Activated CD4-positive, CD25-positive, alpha-beta regulatory T cell (primary cell): ENCODE results near the gene TAF11L9.
"Not testable (repeated sequence)": the region's sequence is repeated elsewhere in the genome, so short reads cannot be mapped to it uniquely, and the experiment has no call there.

Experiments
- DNase-seq, 4 experiments: peaks; one replicate each; lab custom pipeline; 2025; lab: John Stamatoyannopoulos, UW

The TAF11L9 gene

DNA sequence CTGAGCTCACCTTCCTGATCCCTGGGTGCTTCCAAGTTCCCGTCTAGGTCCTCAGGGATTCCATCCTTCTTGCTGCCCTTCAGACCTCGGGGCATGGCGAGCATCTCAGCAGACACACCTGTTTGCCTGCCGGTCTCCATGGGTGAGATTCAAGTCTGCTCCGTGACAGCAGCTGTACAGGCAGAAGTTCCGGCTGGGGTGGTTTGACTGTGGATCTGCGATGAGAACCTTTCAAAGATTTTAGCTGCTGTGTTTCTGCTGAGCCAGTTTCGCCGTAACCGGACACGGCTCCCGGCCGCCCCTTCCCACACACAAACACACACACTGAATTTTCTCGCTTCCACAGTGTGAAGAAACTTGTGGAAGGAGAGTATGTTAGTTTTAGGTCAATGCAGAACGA is at the start of gene TAF11L9:
TSS of gene TAF11L9 (minus strand) at position 140 of the 400 bp plus-strand sequence.
- DNase-seq: not testable (repeated sequence)

DNA sequence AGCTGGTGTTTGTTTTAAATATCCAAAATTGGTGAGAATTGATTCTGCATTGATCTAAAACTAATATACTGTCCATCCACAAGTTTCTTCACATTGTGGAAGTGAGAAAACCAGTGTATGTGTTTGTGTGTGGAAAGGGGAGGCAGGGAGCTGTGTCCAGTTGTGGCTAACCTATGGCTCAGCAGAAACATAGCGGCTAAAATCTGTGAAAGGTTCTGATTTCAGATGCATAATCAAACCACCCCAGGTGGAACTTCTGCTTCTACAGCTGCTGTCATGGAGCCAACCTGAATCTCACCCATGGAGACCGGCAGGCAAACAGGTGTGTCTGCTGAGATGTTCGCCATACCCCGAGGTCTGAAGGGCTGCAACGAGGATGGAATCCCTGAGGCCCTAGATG is 40.0 kb upstream of the TAF11L9 start, which contains the start of gene TAF11L14:
TSS of gene TAF11L14 (plus strand) at position 301 of the 400 bp plus-strand sequence.
- no peak for DNase-seq

- not testable (repeated sequence) for DNase-seq
Observed at GRCh38 chr5:17631788-17632187, 37.6 kb upstream of the TAF11L9 start, which contains the start of gene TAF11L13. Gene TAF11L13, plus strand, starts transcription at chr5:17632088.

DNA sequence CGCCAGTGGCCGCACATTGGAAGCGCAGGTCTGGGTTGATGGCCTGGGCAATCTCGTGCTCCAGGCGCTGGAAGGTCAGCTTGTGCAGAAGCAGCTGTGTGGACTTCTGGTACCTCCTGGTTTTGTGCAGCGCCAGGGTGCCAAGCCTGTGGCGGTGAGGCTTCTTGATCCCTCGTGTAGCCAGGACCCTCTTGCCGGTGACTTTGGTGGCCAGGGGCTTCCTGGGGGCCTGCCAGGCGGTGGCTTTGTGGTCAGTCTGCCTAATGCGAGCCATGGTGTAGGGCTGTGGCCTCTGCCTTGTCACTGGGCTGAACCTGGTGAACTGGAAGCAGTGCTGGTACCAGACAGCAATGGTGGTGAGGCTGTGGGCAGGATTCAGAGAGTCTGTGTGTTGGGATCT is 31.5 kb upstream of the TAF11L9 start:
- no peak for DNase-seq

DNA sequence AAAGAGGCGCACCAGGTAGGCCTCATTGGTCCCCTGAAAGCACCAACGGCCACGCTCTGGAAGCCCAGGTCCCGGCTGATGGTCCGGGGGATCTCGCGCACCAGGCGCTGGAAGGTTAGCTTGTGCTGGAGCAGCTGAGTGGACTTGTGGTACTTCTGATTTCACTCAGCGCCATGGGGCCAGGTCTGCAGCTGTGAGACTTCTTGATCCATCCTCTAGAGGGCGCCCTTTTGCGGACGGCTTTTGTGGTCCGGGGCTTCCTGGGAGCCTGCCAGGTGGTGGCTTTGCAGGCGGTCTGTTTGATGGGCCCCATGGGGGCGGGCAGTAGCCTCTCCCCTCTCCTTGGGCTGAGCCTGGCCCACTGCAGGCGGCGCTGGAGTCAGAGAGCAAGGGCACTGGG is 26.4 kb upstream of the TAF11L9 start:
- DNase-seq: no peak

- DNase-seq: no peak
Observed at GRCh38 chr5:17619354-17619753, 25.2 kb upstream of the TAF11L9 start.

DNA sequence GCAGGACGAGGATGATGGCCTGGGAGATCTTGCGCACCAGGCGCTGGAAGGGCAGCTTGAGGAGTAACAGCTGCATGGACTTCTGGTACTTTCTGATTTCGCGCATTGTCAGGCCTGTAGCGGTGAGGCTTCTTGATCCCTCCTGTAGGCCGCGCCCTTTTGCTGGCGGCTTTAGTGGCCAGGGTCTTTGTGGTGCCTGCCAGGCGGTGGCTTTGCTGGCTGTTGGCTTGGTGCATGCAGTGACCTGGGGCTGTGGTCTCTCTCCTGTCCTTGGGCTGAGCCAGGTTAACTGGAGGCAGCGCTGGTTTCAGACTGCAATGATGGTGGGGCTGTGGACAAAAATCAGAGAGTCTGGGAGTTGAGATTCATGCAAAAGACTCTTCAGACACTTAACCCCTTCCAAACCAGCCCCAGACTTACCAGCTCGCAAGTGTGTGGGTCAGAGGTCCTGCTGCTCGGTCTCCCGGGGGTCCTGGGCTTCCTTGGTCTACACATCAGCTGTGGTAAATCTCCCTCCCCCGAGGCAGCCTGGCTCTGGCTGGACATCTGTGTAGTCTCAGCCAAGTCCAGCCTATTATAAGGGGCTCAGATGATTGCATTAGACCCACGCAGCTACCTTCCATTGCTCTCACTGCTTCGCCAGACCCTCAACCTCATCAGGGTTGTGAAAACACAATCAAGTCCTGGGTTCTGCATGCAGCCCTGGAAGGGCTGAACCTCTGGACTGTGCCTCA is 20.8 kb upstream of the TAF11L9 start:
- DNase-seq: no peak

- not testable (repeated sequence) for DNase-seq
Observed at GRCh38 chr5:17610092-17610491, 15.9 kb upstream of the TAF11L9 start, which contains the start of gene TAF11L12. Gene TAF11L12, plus strand, starts transcription at chr5:17610392.

DNA sequence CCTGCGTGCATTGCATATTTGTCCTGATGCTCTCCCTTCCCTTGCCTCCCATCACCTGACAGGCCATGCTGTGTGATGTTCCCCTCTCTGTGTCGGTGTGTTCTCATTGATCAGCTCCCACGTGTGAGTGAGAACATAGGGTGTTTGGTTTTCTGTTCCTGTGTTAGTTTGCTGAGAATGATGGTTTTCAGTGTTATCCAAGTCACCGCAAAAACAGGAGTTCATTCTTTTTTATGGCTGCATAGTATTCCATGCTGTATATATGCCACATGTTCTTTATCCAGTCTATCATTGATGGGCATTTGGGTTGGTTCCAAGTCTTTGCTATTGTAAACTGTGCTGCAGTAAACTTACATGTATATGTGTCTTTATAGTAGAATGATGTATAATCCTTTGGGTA is 13.3 kb upstream of the TAF11L9 start:
- DNase-seq: not testable (repeated sequence)

DNA sequence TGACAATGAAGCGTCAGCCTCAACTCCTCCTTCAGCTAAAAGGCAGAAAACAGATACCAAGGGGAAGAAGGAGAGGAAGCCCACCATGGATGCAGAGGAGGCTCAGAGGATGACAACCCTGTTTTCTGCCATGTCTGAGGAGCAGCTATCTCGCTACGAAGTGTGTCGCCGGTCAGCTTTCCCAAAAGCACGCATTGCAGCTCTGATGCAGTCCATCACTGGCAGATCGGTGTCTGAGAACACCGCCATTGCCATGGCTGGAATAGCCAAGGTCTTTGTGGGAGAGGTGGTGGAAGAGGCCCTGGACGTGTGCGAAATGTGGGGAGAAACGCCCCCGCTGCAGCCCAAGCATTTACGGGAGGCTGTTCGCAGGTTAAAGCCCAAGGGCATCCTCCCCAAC is 10.8 kb upstream of the TAF11L9 start:
- DNase-seq: no peak

- DNase-seq: not testable (repeated sequence)
Observed at GRCh38 chr5:17603880-17604279, 9.7 kb upstream of the TAF11L9 start, which contains the start of gene TAF11L11. Gene TAF11L11, plus strand, starts transcription at chr5:17604183.

GRCh38 chr5:17597728-17598127 is 3.5 kb upstream of the TAF11L9 start, which contains the start of gene TAF11L10:
Gene TAF11L10, minus strand, starts transcription at chr5:17597828.
- DNase-seq: not testable (repeated sequence)

DNA sequence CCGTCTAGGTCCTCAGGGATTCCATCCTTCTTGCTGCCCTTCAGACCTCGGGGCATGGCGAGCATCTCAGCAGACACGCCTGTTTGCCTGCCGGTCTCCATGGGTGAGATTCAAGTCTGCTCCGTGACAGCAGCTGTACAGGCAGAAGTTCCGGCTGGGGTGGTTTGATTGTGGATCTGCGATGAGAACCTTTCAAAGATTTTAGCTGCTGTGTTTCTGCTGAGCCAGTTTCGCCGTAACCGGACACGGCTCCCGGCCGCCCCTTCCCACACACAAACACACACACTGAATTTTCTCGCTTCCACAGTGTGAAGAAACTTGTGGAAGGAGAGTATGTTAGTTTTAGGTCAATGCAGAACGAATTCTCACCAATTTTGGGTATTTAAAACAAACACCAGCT is 3.3 kb downstream of the TAF11L9 start, which contains the start of gene TAF11L8:
TSS of gene TAF11L8 (minus strand) at position 101 of the 400 bp plus-strand sequence.
- not testable (repeated sequence) for DNase-seq

- DNase-seq: not testable (repeated sequence)
Observed at GRCh38 chr5:17585658-17586057, 8.5 kb downstream of the TAF11L9 start, which contains the start of gene TAF11L7. Gene TAF11L7, minus strand, starts transcription at chr5:17585758.
